ENCODE results near the gene AFAP1. TPM values are rescaled to one million over a fixed set of nuclear protein-coding genes. Genes with fewer than 3 reads are reported as not detected.
"Not testable (repeated sequence)": the region's sequence is repeated elsewhere in the genome, so short reads cannot be mapped to it uniquely, and the experiment has no call there.

The AFAP1 gene
- polyA plus RNA-seq, 1 donor: 32.5 TPM

DNA sequence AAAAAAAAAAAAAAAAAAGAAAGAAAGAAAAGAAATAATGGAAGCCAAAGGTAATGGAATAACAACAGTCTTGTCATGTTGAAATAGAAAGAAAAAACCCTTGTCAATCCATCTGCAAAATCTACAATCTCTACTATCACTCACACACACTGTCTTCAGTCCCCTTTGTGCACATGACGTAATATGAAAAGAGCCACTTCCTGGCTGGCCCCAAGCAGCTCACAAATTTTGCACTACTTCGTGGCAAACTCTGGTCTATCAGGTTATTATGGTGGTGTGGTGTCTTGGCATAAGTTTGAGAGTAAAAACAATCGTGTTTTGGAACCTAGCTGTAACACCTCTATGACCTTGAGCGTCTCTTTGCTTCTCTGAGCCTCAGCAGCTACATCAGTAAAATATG is 8.3 kb upstream of the AFAP1 start:
- no peak for DNase-seq (ENCODE audit: low read depth)

DNA sequence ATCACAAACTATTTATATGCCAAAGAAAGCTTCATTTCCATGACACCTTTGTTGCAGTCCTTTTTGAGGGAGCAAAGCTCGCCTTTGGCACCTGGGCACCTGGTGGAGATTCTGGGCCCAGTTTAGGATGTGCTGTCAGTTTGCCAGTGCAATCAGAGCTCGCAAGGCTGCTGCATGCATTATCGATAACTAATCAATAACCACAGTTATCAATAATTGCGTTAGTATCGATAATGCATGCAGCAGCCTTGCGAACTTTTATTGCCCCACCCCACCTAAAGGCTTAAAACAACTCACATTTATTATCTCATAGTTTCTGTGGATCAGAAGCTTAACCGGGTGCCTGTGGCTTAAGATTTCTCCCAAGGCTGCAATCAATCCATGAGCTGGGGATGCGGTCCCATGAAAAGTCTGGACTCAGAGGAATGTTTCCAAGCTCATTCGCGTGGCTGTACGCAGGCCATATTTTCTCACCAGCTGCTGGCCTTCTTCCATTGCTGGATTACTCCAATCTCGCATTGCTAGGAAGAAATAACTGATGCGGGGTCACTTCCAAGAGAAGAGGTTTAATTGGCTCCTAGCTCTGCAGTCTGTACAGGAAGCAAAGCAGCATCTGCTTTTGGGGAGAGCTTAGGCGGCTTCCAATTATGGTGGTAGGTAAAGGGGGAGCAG is 6.2 kb upstream of the AFAP1 start:
- no peak for DNase-seq (ENCODE audit: low read depth)

DNA sequence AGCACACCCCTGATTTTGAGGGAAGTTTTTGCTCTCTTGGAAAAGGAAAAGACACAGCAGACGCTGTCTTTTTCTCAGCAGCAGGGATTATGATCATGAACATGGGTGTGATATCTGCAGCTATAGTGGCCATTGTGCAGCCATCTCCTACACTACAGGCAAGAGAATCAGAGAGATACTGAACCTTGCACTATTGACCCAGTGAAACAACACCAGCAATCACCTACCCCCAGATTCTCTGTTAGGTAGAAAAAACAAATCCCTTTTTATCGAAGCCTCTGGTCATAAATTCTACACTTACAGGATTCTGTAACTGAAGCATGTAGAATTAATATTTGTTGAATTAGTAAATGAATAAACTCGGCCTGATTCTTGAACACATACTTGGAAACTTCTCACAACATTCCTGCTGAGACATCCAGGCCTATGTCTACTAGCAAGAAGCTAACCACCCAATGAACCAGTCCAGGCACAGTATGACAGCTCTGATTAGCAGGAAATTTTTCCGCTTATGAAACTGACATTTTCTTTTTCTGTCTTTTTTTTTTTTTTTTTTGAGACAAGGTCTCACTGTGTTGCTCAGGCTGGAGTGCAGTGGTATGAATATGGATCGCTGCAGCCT is 5.0 kb upstream of the AFAP1 start:
- no peak for DNase-seq (ENCODE audit: low read depth)

DNA sequence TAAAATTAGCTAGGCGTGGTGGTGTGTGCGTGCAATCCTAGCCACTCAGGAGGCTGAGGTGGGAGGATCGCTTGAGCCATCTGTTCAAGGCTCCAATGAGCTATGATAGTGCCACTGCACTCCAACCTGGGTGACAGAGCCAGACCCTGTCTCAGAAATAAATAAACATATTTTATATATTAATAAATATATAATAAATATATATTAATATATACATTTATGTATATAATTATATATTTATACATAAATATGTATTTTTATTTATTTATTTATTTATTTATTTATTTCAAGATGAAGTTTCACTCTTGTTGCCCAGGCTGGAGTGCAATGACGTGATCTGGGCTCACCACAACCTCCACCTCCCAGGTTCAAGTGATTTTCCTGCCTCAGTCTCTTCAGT is 4.0 kb upstream of the AFAP1 start:
- not testable (repeated sequence) for DNase-seq (ENCODE audit: low read depth)

DNA sequence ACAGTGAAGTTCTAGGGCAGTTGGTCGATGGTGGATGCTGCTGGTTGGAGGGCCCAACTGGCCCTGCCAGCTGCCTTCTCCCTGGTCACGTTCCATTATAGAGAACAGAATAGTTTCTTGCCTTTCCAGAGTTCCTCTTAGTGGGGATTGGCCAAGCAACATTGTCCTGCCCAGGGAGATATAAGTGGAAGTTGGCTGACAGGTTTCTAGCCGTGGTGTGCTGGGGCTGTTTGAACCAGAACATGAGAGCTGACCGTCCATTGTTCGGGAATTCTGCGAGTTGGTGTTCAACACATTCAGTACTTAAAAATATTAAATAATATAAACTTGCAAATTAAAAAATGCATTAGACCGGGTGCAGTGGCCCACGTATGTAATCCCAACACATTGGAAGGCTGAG is 3.5 kb upstream of the AFAP1 start:
- no peak for DNase-seq (ENCODE audit: low read depth)

DNA sequence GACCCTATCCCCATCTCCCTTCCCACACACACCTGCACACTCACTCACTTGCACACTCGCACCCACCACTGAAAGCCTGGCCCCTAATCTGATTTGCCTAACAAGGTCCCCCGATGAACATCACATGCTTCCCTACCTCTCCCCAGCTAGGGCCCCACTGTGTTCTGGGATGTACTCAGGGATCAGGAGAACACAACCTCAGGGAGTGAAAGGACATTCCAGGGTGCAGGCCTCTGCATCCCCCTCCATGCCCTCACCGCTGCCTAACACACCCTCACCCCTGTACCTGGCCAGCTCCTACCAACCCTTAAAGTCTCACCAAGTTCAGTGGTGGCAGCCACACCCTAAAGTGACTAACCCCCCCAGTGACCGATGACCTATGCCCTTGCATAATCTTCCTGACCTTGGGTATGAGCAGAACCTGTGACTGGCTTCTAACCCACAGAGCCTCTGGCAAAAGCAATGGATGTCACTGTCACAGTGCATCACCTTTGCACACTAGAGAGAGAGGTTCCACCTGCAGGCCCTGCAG is 2.4 kb upstream of the AFAP1 start:
- no peak for DNase-seq (ENCODE audit: low read depth)

DNA sequence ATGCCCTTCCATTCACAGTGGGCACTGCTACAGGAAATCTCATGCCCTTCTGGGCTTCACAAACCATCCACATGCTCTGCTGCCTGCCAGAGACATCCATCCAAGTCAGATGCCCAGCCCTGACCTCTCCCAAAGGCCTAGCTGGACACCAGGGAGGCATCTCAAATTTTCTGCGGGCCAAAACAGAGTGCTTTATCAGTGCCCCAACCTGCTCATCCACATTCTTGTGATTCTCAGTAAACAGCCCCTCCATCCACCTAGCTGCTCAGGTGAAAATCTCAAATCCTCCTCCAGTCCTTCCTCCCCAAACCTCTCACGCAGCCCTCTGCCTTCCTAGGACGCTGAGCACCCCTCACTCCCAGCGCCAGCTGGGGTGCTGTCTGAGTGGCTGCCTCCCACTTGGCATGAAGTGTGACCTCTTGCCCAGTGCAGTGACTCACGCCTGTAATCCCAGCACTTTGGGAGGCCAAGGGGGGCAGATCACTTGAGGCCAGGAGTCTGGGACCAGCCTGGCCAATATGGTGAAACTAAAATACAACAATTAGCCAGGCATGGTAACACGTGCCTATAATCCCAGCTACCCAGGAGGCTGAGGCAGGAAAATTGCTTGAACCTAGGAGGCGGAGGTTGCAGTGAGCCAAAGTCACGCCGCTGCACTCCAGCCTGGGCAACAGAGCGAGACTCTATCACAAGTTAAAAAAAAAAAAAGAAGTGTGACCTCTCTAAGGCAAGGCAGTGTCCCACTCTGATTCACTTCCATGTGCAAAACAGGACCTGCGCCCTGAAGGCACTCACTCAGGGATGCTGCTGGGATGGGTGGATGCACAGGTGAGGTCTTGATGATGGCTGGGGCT is 1.7 kb upstream of the AFAP1 start:
- DNase-seq (ENCODE audit: low read depth): no peak

DNA sequence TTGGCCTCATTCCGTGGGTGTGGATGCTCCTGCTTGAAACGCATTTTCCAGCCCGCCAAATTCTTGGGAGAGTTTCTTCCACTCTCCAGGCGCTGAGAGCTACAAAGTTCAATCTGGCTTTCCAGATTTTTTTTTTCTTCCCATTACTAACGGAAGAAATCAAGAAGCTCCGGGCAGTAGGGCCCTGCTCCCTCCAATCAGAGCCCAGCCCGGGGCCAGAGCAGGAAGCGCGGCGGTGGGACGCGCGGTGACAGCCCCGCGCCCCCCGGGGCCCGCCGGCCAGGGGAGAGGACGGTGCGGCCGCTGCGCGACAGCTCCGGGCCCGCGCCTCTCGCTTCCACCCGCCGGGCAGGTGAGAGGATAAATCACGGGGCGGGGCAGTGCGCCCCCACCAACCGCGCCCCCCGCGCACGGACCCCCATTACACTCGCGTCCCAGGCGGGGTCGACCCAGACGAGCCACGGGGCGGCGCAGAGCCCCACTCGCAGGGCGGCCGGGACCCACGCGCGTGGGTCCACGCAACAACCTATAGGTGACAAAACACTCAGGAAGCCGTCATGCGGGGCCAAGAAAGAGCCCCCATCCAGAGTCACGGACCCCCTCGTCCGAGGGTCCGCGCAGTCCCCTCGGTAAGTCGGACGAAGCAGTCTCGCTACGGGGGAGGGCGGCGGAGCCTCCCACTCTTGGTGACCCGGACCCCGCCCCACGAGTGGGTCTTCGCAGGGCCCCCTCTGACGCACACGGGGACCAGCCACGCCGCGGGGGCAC is 868 bp downstream of the AFAP1 start:
- no peak for DNase-seq (ENCODE audit: low read depth)

DNA sequence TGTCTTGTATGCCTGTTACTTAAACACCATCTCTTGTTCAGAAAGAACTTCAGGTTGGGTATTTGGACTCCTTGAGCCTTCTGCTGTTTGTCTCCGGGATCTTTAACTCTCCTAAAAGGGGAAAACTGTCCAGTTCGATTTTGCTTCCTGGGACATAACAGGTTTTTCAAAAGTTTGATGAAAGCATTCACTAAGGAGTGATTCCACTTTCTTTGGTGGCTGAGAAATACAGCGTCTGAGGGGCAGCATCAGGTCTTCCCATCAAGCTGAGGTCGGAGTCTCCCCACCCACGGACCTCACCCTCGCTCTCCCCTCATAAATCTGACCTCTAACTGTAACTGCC is 1.4 kb downstream of the AFAP1 start:
- DNase-seq (ENCODE audit: low read depth): no peak

DNA sequence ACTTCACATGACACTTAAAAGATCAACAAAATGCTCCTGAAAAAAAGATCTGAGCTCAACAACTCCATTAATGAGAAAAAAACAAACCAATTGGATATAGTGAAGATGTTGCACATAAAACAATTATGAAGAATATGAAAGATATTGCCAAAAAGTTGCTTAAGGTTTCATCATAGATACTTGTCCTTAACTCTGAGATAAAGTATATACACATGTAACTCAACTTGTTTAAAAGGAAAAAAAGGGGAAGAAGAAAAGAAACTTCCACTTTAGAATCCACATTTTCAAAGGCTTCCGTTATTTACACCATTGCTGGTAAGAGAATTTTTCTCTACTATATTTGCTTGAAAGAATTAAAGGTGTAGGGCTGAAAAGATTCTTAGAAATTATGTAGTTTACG is 2.7 kb downstream of the AFAP1 start:
- no peak for DNase-seq (ENCODE audit: low read depth)

DNA sequence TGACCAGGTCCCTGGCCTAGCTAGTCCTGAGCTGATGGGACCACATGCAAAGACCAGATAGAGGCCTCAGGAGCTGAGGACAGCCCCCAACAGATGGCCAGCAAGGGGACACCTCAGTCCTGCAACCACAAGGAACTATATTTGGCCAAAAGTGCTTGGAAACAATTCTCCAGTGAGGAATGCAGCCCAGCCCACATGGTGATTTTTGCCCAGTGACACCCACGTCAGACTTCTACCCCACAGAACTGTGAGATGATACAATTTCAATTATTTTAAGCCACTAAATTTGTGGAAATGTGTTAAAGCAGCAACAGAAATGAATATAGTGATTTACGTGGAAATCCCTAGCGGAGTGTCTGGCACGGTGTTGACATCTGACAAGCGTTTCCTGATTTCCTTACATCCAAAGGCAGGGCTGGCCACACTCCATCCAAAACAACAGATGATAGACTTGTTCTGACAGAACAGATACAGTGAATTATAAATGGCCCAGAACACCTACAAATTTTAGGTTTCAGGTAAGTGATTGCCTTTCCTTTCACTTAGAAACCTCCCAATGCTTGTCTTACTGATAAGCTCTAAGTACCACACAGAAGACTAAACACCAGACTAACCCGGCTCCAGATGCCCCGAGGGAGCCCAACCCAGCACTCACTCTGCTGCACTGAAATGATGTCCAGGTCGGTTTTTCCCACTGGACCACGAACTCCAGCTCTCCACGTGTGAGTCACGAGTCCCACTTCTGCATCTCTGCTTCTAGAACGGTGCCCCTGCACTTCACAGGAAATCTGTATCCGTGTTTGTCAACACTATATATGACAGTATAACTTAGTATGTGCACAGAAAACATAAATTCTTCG is 5.8 kb downstream of the AFAP1 start:
- no peak for DNase-seq (ENCODE audit: low read depth)

DNA sequence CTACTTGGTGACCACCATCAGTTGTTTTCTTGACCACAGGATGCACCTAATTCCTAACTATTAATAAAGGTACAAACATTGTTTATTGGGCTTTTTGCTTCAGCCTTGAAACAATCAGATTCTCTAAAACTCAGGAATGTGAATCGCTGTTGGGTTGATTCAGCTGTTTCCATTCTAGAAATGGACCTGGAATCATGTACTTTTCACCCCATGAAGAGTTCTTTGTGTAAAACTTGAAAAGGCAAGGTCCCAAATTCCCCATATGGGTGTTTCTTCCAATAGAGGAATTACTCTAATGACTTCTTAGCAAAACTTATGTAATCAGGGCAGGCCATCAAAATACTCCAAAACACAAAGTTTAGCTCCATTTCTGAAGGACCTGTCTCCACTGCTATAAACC is 7.4 kb downstream of the AFAP1 start:
- DNase-seq (ENCODE audit: low read depth): no peak

DNA sequence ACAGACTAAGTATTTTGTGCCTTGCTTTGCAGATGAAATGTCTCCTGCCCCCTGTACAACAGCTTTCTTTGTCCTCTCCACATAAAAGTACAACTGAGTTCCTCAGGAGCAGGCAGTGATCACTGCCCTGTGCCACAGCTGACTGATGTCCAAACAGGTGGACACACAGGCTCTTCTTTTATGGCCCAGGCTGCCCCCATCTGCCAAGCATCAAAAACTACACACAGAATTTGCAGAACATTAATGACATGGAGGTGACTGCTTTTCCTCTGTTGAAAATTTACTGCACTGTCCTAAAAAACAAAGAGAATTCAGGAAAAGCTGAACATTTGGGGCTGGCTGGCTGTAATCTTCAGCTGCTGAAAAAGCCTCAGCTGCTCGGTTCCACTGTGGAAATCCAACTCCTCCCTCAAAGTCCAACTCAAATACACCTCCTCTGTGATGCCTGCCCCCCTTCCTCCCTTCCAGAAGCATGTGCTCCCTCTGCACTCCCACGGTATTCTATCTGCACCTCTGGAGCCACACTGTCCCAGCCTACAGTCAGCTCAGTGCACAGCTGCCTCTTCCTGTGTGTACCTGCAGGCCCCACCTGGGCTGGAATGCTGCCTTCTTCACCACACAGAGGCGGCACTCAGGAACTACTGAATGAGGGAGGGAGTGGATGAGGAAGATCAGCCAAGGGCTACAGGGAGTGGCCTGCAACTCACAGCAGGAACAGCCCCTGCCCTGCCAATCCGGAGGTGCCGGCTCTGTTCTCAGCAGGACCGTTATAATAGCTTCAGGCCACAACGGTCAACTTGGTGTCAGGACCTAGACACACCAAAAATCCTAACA is 10.3 kb downstream of the AFAP1 start:
- no peak for DNase-seq (ENCODE audit: low read depth)

DNA sequence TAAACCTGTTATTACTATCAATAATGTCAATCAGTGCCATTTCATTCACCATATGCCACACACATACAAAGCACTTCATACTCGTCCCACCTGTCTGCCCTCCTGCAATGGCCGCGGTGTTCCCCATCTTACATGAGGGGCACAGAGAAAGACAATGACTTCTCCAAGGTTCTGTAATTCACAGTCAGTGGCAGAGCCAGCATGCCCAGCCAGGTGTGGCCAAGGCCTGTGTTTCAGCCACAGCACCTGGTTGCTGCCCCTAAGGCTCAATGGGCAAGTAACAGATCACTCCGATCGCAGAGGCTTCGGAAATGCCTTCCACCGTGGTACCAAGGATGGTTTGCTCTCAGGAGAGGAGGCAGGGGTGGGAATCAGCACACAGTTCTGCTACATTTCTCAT is 10.9 kb downstream of the AFAP1 start:
- DNase-seq (ENCODE audit: low read depth): no peak

DNA sequence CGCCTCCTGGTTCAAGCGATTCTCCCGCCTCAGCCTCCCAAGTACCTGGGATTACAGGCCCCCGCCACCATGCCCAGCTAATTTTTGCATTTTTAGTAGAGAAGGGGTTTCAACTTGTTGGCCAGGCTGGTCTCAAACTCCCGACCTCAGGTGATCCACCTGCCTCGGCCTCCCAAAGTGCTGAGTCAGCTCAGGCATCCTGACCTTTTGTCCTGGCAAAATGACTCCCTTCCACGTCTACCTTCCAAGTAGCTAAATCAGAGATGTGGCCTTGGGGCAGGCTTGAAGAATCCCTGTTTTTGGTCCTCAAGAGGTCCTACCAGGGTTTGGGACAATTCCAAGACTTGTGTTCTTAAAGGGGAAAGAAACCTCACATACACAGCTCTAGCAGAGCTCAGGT is 12.8 kb downstream of the AFAP1 start:
- DNase-seq (ENCODE audit: low read depth): no peak

DNA sequence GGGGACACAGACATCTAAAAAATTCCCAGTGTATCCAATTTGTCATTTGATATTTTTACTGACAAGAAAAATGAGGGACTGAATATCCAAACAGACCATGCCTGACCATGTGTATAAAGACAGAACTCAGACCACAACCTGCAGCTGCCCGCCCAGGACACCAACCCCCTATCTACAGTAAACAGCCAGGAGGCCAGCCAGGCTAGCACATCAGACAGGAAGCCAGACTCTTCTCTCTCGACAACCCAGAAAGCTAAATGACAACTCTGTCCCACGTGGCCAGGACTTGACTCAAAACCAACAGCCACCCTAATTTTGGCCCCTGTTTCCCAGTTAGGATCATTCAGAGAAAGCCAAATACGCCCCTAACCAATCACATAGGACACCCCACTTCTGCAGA is 15.1 kb downstream of the AFAP1 start:
- no peak for DNase-seq (ENCODE audit: low read depth)

DNA sequence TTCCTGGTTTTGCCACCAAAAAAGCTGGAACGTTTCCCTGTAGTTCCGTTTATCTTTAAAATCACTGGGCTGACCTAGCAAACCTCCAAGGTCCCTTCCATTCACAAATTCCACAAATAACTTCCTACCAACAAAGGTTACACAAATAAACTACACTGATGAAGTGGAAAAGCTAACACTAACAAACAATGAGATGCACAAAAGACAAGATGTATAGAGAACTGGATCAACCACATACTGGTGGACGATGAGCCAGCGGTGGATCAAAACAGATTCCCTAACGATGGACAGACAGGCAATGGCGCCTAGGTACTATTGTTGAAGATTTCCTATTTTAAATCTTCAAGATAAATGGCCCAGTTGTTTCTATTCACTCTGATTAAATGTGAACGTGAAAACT is 15.5 kb downstream of the AFAP1 start:
- DNase-seq (ENCODE audit: low read depth): no peak

DNA sequence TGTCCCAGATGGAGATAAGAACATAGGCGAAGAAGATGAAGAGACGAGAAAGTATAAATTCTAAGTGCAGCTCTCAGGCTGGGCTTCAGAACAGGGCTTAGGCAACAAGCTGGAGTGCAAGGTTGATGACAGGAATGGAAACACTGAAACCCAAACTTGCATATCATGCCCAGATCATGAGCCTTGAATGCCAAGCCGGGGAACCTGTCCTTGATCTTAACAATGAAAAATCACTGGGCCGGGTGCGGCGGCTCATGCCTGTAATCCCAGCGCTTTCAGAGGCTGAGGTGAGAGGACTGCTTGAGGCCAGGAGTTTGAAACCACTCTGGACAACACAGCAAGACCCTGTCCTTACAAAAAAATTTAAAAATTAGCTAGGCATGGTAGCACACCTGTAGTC is 17.2 kb downstream of the AFAP1 start:
- DNase-seq (ENCODE audit: low read depth): no peak

DNA sequence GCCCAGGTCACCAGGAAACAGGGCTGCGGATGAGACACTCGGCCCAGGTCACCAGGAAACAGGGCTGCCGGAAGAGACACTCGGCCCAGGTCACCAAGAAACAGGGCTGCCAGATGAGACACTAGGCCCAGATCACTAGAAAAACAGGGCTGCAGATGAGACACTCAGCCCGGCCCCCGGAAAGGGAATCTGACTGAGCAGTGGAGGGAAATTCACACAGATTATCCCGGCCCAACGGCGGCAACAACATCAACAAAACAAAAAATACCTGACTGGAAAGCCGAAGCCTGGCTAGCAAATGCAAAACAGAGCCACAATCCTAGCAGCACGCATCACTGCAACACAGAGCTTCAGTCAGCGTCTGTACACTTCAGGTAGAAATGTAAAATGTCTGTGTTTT is 20.7 kb downstream of the AFAP1 start:
- DNase-seq (ENCODE audit: low read depth): no peak

DNA sequence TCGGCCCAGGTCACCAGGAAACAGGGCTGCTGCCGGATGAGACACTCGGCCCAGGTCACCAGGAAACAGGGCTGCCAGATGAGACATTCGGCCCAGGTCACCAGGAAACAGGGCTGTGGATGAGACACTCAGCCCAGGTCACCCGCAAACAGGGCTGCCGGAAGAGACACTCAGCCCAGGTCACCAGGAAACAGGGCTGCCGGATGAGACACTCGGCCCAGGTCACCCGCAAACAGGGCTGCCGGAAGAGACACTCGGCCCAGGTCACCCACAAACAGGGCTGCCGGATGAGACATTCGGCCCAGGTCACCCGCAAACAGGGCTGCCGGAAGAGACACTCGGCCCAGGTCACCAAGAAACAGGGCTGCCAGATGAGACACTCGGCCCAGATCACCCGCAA is 21.5 kb downstream of the AFAP1 start:
- not testable (repeated sequence) for DNase-seq (ENCODE audit: low read depth)

All from forelimb muscle (tissue), 1 donor.